ENCODE results near the gene PFKL. TPM values are rescaled to one million over a fixed set of nuclear protein-coding genes. Genes with fewer than 3 reads are reported as not detected.

The PFKL gene
- 134 to 151 TPM (median 143 TPM) in 3 replicates for total RNA-seq (2021)
- percentile 50 among the genes with signal in this experiment for Bru-seq, nascent RNA
- long read RNA-seq, experiment 1, transcript PFKL-201 (22 exons, 2,912 nt): major isoform, 741 of 929 reads
- long read RNA-seq, experiment 1, partial matches to known transcripts: 78 of 929 reads
- long read RNA-seq, experiment 1, other reads (novel, unspliced or antisense): 103 of 929 reads
- long read RNA-seq, experiment 2, transcript PFKL-201 (22 exons, 2,912 nt): major isoform, 71 of 169 reads
- long read RNA-seq, experiment 2, partial matches to known transcripts: 54 of 169 reads
- long read RNA-seq, experiment 2, other reads (novel, unspliced or antisense): 38 of 169 reads
- long read RNA-seq, experiment 3, transcript PFKL-201 (22 exons, 2,912 nt): major isoform, 5 of 15 reads
- long read RNA-seq, experiment 3, partial matches to known transcripts: 10 of 15 reads
- long read RNA-seq, experiment 3, other reads (novel, unspliced or antisense): 0 of 15 reads

GRCh38 chr21:44299458-44300261 is at the start of gene PFKL:
Gene PFKL (plus strand): TSS chr21:44300053. CDS start chr21:44300106, 53 bp downstream.
- H3K4me1 Mint-ChIP-seq: peaks cover 29% of the 10 kb centered on the region
- H3K36me3 Mint-ChIP-seq: no peaks in the 10 kb centered on the region
- CTCF ChIA-PET: interaction anchor here (0.5 to 1.0 kb wide), 3 partner anchors 38 to 458 kb away, joined by 3 to 4 read pairs (median 3); no protein-coding TSS in a partner anchor
- POLR2A ChIA-PET: no interaction called here
- ATAC-seq: peak; percentile 52
- no peak for TF ChIP-seq CTCF (IDR thresholded peaks at IDR 0.05)
- TF ChIP-seq HMGXB4 (CRISPR knock-in tag; IDR thresholded peaks at IDR 0.05): peak; percentile 88; the same call in 1 of the 2 replicates
- 0 out of 2 replicates have a peak, but pooled peaks have one; percentile 24 for TF ChIP-seq GABPB1 (CRISPR knock-in tag; IDR thresholded peaks at IDR 0.05)
- peak; percentile 94 for TF ChIP-seq ZNF121 (CRISPR knock-in tag; IDR thresholded peaks at IDR 0.05)
- peak; percentile 57; the same call in 1 of the 2 replicates for TF ChIP-seq ETV6 (CRISPR knock-in tag; IDR thresholded peaks at IDR 0.05)
- TF ChIP-seq ZBTB43 (CRISPR knock-in tag; IDR thresholded peaks at IDR 0.05): peak; percentile 56; the same call in 1 of the 2 replicates
- peak; percentile 75; the same call in 1 of the 2 replicates for TF ChIP-seq FOXP1 (CRISPR knock-in tag; IDR thresholded peaks at IDR 0.05; ENCODE audit: borderline replicate concordance)
- TF ChIP-seq SP1 (CRISPR knock-in tag; conservative IDR thresholded peaks at IDR 0.05): peak; percentile 72
- no peak for TF ChIP-seq TEAD4 (CRISPR knock-in tag; IDR thresholded peaks at IDR 0.05)
- TF ChIP-seq NFE2L1 (CRISPR knock-in tag; IDR thresholded peaks at IDR 0.05): no peak
- TF ChIP-seq MAX (CRISPR knock-in tag; IDR thresholded peaks at IDR 0.05): peak; percentile 66
- TF ChIP-seq ATF1 (CRISPR knock-in tag; IDR thresholded peaks at IDR 0.05): 0 out of 2 replicates have a peak, but pooled peaks have one; percentile 35
- peak; percentile 36; the same call in 1 of the 2 replicates for TF ChIP-seq USF2 (CRISPR knock-in tag; IDR thresholded peaks at IDR 0.05)
- no peak for TF ChIP-seq TEAD1 (CRISPR knock-in tag; IDR thresholded peaks at IDR 0.05)
- no peak for TF ChIP-seq AFF4 (CRISPR knock-in tag; IDR thresholded peaks at IDR 0.05; ENCODE audit: borderline replicate concordance)
- TF ChIP-seq E2F5 (CRISPR knock-in tag; IDR thresholded peaks at IDR 0.05): 0 out of 2 replicates have a peak, but pooled peaks have one; percentile 11
- peak; percentile 51; the same call in 1 of the 2 replicates for TF ChIP-seq ZNF263 (CRISPR knock-in tag; IDR thresholded peaks at IDR 0.05; ENCODE audit: low read depth)
- peak; percentile 35; the same call in 1 of the 2 replicates for TF ChIP-seq FOXK1 (CRISPR knock-in tag; IDR thresholded peaks at IDR 0.05)
- peaks cover 11% of the 10 kb centered on the region for H3K27me3 Mint-ChIP-seq (ENCODE audit: low read depth)
- H3K27ac Mint-ChIP-seq: peak within 1 kb of the TSS; percentile 70
- H3K9me3 Mint-ChIP-seq: no peaks in the 10 kb centered on the region
- H3K4me3 Mint-ChIP-seq: peak within 1 kb of the TSS; percentile 80
- peak; percentile 60 for DNase-seq (ENCODE audit: low spot score)

All from WTC11 (cell line).